HPDE6-E6E7 (cell line): Measurements from ENCODE around the gene MYT1.
"Not testable (repeated sequence)": the region's sequence is repeated elsewhere in the genome, so short reads cannot be mapped to it uniquely, and the experiment has no call there.

Source experiments
- DNase-seq: peaks from one replicate; pipeline ENCODE4 v3.0.0; 2011; ENCODE audit warnings: missing footprints; ENCODE audit errors: extremely low spot score

MYT1 gene

DNA sequence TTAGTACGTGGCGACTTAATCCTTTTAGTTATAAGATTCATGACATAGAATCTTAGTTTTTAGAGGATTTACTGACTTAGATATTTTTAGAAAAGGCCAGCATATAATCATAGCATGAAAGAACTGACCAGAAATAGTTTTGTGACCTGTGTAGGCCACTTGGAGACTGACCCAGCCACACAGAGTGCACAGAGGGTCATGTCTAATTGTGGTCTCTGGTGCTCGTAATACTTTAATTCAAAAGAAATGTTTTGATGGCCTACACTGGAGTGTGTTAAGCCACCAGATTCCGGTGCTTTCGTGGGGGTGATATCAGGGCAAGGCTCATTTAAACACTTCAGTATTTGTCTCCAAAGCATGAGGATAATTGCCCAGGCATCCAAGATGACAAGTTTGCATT lies 102.7 kb downstream of the MYT1 start:
- DNase-seq, result no peak

GRCh38 chr20:64268174-64268573 lies 103.9 kb downstream of the MYT1 start:
- DNase-seq, result no peak

DNA sequence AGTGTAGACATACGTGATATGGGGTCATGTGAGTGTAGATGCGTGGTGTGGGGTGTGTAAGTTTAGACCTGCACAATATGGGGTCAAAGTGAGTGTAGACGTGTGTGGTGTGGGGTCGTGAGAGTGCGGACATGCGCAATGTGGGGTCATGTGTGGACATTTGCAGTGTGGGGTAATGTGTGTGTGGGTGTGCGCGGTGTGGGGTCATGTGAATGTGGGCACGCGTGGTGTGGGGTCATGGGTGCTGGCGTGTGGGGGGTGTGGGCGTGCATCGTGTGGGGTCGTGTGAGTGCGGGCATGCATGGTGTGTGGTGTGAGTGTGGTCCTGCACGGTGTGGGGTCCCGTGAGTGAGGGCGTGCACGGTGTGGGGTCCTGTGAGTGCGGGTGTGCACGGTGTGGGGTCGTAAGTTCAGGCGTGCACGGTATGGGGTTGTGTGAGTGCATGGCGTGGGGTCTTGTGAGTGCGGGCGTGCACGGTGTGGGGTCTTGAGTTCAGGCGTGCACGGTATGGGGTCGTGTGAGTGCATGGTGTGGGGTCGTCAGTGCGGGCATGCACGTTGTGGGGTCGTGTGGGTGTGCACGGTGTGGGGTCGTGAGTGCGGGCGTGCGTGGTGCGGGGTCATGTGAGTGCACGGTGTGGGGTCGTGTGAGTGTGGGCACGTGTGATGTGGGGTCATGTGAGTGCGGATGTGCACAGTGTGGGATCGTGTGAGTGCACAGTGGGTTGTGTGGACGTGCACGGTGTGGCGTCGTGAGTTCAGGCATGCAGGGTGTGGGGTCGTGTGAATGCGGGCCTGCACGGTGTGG lies 105.6 kb downstream of the MYT1 start:
- DNase-seq, result no peak

DNA sequence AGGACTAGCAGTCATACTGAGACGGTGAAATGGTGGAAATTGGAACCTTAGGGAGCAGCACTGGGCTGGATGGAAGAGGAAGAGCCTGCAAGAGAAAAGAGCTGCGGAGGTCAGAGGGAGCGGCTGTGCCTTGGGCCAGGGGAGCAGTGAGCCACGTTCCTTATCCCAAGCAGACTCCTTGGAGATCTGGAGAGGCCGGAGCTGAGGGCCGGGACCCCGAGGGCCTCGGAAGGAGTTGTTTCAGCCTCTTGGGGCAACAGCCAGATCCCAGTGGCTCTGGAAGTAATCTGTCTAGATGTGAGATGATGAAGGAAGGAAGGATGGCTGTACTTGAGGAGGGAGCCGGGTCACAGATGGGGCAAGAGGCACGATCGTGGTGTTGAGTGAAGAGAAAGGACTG lies 107.4 kb downstream of the MYT1 start:
- no peak for DNase-seq

- no peak for DNase-seq
These were observed 108.9 kb downstream of the MYT1 start for GRCh38 chr20:64273109-64273508.

DNA sequence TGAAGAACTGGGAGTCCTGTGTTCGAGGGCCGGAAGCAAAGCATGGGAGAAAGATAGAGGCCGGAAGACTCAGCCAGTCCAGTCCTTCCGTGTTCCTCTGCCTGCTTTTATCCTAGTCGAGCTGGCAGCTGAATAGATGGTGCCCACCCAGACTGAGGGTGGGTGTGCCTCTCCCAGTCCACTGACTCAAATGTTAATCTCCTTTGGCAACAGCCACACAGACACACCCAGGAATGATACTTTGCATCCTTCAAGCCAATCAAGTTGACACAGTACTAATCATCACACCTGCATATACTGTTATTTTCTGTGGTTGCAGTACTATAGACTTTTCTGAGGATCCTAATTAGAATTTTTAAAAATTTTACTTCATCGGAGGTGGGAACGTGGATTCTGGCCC lies 112.6 kb downstream of the MYT1 start:
- no peak for DNase-seq

DNA sequence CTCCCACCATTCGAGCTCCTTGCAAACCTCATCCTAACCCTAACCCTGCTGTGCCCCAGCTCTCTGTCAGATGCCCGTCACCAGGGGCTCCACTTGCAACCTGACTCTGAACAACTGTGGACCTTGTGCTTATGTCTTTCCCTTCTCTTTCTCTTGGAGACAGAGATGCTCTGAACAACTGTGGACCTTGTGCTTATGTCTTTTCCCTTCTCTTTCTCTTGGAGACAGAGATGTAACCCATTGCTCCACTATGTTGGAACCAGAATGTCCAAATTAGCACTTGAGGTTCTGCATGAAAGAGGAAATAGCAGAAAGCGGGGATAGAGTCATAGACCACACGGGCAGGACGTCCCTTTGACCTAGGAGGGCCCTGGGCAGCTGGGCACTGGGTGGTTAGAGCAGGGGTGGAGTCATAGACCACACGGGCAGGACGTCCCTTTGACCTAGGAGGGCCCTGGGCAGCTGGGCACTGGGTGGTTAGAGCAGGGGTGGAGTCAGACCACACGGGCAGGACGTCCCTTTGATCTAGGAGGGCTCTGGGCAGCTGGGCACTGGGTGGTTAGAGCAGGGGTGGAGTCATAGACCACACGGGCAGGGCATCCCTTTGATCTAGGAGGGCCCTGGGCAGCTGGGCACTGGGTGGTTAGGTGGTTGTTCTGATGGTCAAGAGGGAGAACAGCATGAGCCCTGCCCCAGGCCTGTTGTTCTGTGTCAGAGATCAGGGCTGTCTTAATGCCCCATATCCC lies 113.5 kb downstream of the MYT1 start:
- no peak for DNase-seq

DNA sequence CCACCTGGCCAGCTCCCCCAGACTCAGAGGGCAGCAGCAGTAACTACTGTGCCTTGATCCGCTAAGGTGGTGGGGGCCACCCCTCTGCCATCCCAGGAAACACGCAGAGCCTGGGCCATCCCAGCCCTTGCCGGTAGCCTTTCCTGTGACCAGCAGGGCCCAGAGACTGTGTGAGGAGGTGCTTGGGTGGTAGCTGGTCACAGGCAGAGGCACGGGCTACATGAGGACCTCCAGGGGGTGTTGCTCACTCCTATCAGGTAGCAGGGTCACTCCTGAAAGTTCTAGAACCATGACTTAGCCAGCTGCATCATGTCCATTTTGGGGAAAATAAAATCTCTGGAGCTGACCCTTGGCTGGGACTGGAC lies 114.0 kb downstream of the MYT1 start:
- DNase-seq, result no peak

GRCh38 chr20:64279826-64280459 lies 115.7 kb downstream of the MYT1 start:
- no peak for DNase-seq

GRCh38 chr20:64280460-64280843 lies 116.2 kb downstream of the MYT1 start:
- no peak for DNase-seq

GRCh38 chr20:64283646-64284045 lies 119.4 kb downstream of the MYT1 start:
- DNase-seq, result no peak

DNA sequence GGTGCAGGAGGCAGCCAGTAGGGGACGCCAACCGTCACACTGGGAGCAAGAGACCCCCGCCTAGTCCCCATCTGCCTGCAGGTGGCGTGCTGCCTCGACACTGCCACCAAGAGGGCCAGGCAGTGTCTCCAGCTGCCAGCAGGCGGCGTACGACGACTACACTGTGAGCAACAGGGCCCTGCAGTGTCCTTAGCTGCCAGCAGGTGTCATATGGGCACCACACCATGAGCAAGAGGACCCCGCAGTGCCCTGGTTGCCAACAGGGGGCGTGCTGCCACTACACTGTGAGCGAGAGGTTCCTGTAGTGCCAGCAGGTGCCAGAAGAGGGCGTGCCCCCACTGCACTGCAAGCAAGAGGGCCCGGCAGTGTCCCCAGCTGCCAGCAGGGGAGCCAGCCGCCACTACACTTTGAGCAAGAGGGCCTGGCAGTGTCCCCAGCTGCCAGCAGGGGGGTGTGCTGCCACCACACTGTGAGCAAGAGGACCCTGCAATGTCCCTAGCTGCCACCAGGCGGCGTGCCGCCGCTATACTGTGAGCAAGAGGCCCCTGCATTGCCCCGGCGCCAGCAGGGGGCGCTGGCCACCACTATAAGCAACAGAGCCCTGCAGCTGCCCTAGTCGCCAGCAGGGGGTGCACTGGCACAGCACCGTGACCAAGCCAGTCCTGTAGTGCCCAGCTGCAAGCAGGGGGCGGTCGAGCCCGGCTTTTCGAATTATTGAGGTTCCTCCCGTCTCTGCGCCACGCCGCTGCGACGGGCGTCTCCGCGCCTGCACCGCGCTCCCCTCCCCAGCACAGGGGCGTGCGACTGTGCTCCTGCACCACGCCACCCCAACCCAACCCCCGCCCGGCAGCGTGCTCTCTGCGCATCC lies 121.6 kb downstream of the MYT1 start:
- not testable (repeated sequence) for DNase-seq

- DNase-seq, result not testable (repeated sequence)
These were observed 122.4 kb downstream of the MYT1 start for GRCh38 chr20:64286447-64287263.

GRCh38 chr20:64287264-64287590 lies 123.0 kb downstream of the MYT1 start:
- DNase-seq, result not testable (repeated sequence)
